ENCODE results near the gene GPR161.
A peak's percentile ranks its signal among the peaks of the same experiment; 100 is the strongest.
"Not testable (repeated sequence)": the region's sequence is repeated elsewhere in the genome, so short reads cannot be mapped to it uniquely, and the experiment has no call there.

Gene GPR161

DNA sequence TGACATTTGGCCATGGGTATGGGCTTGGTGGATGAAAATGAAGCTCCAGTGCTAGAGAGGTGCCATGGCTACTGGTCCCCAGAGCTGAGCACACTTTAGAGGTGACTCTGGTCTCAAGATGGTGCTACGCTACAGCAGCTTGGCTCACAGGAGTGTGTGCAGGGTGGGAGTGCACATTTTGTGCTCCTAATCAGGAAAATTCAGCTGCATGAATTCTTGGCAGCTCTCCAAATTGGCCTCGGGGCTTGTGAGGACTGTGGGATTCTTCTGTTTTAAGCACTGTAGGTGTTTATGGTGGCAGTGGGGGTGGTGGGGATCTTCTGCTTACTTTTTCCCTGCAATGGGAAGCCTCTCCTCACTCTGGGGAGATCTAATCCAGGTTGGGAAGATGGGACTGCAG is 24.7 kb upstream of the GPR161 start:
- peaks cover 2% of the 10 kb centered on the region for H3K36me3 Mint-ChIP-seq (ENCODE audit: low read depth)
- no peaks in the 10 kb centered on the region for H3K4me1 Mint-ChIP-seq (ENCODE audit: low read depth)

DNA sequence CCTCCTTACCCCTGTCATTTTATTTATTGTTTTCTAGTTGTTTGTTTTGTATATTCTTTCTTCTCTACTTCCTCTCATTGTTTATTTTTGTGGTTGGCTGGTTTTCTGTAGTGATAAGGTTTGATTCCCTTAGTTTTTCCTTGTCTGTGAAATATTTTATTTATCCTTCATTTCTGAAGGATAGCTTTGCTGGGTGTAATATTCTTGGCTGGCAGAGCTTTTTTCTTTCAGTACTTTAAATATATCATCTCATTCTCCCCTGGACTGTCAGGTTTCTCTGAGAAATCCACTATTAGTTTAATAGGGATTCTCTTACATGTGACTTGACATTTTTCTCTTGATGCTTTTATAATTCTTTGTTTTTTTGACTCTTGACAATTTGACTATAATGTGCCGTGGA is 23.2 kb upstream of the GPR161 start:
- H3K27ac Mint-ChIP-seq, result no peak overlapping the region
- no peak overlapping the region for H3K4me3 Mint-ChIP-seq
- H3K36me3 Mint-ChIP-seq (ENCODE audit: low read depth), result peaks cover 2% of the 10 kb centered on the region
- H3K9me3 Mint-ChIP-seq, result peaks cover 32% of the 10 kb centered on the region
- no peak for DNase-seq (ENCODE audit: low spot score)
- H3K4me1 Mint-ChIP-seq (ENCODE audit: low read depth), result no peaks in the 10 kb centered on the region
- H3K27me3 Mint-ChIP-seq (ENCODE audit: low read depth), result peaks cover 28% of the 10 kb centered on the region

More for the DNA sequence above, 24.7 kb upstream of the GPR161 start:
- Mint-ChIP-seq H3K27ac (no peak overlapping the region), H3K9me3 (peaks cover 32% of the 10 kb centered on the region), H3K4me3 (no peak overlapping the region), H3K27me3 (ENCODE audit: low read depth) (peaks cover 20% of the 10 kb centered on the region)
- no peak for DNase-seq (ENCODE audit: low spot score)

DNA sequence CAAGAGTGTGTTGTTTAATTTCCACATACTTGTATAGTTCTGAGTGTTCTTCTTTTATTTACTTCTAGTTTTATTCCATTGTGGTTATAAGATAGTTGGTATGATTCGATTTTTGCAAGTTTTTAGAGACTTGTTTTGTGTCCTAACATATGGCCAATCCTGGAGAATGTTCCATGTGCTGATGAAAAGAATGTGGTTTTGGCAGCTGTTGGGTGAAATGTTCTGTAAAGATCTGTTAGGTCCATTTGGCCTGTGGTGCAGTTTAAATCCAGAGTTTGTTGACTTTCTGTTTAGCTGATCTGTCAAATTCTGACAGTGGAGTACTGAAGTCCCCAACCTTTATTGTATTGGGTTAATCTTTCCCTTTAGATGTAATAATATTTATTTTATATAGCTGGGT is 22.5 kb upstream of the GPR161 start:
- no peak overlapping the region for H3K27ac Mint-ChIP-seq
- H3K4me1 Mint-ChIP-seq (ENCODE audit: low read depth), result peaks cover 2% of the 10 kb centered on the region
- peaks cover 32% of the 10 kb centered on the region for H3K9me3 Mint-ChIP-seq
- no peak overlapping the region for H3K4me3 Mint-ChIP-seq
- H3K36me3 Mint-ChIP-seq (ENCODE audit: low read depth), result peaks cover 2% of the 10 kb centered on the region
- DNase-seq (ENCODE audit: low spot score), result no peak
- peaks cover 28% of the 10 kb centered on the region for H3K27me3 Mint-ChIP-seq (ENCODE audit: low read depth)

DNA sequence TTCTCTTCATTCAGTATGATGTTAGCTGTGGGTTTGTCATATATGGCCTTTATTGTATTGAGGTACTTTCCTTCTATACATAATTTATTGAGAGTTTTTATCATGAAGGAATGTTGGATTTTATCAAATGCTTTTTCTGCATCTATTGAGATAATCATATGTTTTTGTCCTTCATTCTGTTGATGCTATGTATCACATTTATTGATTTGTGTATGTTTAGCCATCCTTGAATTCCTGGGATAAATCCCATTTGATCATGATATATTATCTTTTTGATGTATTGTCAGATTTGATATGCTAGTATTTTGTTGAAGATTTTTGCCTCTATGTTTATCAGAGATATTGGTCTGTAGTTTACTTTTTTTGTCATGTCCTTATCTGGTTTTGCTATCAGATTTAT is 20.9 kb upstream of the GPR161 start:
- Mint-ChIP-seq H3K27me3 (ENCODE audit: low read depth) (peaks cover 28% of the 10 kb centered on the region), H3K27ac (no peak overlapping the region), H3K4me3 (no peak overlapping the region), H3K9me3 (peaks cover 32% of the 10 kb centered on the region), H3K4me1 (ENCODE audit: low read depth) (peaks cover 2% of the 10 kb centered on the region), H3K36me3 (ENCODE audit: low read depth) (peaks cover 2% of the 10 kb centered on the region)
- DNase-seq (ENCODE audit: low spot score), result no peak

DNA sequence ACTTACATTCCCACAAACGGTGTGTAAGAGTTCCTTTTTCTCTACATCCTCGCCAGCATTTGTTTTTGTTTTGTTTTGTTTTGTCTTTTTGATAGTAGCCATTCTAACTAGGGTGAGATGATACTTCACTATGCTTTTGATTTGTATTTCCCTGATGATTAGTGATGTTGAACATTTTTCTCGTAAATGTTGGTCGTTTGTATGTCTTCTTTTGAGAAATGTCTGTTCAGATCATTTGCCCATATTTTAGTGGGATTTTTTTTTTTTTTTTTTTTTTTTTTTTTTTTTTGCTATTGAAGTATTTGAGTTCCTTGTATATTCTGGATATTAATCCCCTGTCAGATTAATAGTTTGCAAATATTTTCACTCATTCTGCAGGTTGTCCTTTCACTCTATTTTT is 19.2 kb upstream of the GPR161 start:
- H3K9me3 Mint-ChIP-seq, result peaks cover 31% of the 10 kb centered on the region
- peaks cover 2% of the 10 kb centered on the region for H3K36me3 Mint-ChIP-seq (ENCODE audit: low read depth)
- peaks cover 2% of the 10 kb centered on the region for H3K4me1 Mint-ChIP-seq (ENCODE audit: low read depth)
- no peak overlapping the region for H3K4me3 Mint-ChIP-seq
- H3K27me3 Mint-ChIP-seq (ENCODE audit: low read depth), result peaks cover 26% of the 10 kb centered on the region
- DNase-seq (ENCODE audit: low spot score), result no peak
- H3K27ac Mint-ChIP-seq, result no peak overlapping the region

DNA sequence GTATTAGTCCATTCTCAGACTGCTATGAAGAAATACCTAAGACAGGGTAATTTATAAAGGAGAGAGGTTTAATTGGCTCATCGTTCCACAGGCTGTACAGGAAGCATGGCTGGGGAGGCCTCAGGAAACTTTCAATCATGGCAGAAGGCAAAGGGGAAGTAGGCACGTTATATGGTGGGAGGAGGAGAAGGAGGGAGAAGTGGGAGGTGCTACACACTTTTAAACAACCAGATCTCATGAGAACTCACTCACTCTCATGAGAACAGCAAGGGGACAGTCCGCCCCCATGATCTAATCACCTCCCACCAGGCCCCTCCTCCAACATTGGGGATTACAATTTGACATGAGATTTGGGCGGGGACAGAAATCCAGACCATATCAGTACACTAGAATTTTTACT is 18.0 kb upstream of the GPR161 start:
- Mint-ChIP-seq H3K9me3 (peaks cover 19% of the 10 kb centered on the region), H3K27me3 (ENCODE audit: low read depth) (peaks cover 19% of the 10 kb centered on the region)
- not testable (repeated sequence) for H3K4me1 Mint-ChIP-seq (ENCODE audit: low read depth); H3K36me3 Mint-ChIP-seq (ENCODE audit: low read depth); DNase-seq (ENCODE audit: low spot score); H3K27ac Mint-ChIP-seq; H3K4me3 Mint-ChIP-seq

DNA sequence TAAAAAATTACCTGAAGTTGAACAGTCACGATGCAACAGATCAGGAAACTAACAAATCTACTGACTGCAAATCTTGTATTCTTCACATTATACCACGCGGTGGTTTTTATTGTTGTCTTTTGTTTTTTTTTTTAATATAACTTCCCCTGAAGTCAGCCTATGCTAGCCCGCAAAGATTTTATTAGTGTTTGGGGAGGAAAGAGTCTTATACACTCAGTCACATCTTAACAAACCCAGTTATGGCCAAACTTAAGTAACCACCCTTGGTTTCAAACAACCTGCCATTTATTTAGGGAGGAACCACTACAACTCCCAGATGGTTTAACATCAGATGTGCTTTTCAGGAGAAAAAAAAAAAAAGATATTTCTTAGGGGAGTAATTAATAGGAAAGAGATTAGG is 15.2 kb upstream of the GPR161 start:
- no peak for DNase-seq (ENCODE audit: low spot score)
- Mint-ChIP-seq H3K4me3 (no peak overlapping the region), H3K27me3 (ENCODE audit: low read depth) (peaks cover 12% of the 10 kb centered on the region), H3K27ac (no peak overlapping the region), H3K36me3 (ENCODE audit: low read depth) (no peaks in the 10 kb centered on the region), H3K9me3 (no peaks in the 10 kb centered on the region), H3K4me1 (ENCODE audit: low read depth) (peaks cover 8% of the 10 kb centered on the region)

DNA sequence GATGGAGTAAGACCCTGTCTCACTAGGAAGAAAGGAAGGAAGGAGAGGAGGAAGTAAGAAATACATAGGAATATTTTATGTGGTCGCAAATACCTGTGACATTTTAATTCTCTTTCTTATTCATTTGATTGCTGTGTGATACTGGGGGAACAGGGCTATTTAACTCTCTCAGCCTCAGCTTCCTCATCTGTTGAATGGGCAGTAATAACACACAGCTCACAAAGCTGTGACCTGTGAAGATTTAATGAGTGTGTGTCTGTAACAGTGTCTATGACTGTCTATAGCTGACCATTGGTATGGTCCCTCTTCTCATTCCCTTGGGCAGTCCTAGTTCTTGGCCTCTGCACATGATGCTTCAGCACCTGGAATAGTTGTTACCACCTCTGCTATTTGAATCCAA is 13.6 kb upstream of the GPR161 start:
- Mint-ChIP-seq H3K9me3 (no peaks in the 10 kb centered on the region), H3K27ac (no peak overlapping the region), H3K4me1 (ENCODE audit: low read depth) (peaks cover 12% of the 10 kb centered on the region), H3K4me3 (no peak overlapping the region), H3K36me3 (ENCODE audit: low read depth) (no peaks in the 10 kb centered on the region), H3K27me3 (ENCODE audit: low read depth) (no peaks in the 10 kb centered on the region)
- no peak for DNase-seq (ENCODE audit: low spot score)

DNA sequence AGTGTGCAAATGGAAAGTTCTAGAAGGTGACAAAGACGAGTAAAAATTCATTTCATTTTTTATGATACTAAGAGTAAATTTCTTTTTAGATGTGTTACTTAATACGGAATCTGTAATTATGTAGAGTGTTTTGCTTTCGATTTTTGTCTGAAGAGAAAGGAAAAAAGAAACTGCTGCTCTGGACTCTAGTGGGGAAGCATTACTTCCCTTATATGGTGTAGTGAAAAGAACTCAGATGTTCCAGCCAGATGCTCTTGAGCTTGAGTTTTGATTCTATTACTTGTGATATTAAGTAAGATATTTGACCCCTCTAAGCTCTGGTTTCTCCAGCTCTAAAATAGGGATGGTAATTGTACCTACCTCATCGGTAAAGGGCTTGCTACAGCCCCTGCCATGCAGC is 12.2 kb upstream of the GPR161 start:
- Mint-ChIP-seq H3K27me3 (ENCODE audit: low read depth) (peaks cover 2% of the 10 kb centered on the region), H3K4me3 (peak overlapping the region; percentile 34), H3K36me3 (ENCODE audit: low read depth) (no peaks in the 10 kb centered on the region), H3K9me3 (no peaks in the 10 kb centered on the region), H3K4me1 (ENCODE audit: low read depth) (peaks cover 10% of the 10 kb centered on the region), H3K27ac (peak overlapping the region; percentile 5)
- no peak for DNase-seq (ENCODE audit: low spot score)

DNA sequence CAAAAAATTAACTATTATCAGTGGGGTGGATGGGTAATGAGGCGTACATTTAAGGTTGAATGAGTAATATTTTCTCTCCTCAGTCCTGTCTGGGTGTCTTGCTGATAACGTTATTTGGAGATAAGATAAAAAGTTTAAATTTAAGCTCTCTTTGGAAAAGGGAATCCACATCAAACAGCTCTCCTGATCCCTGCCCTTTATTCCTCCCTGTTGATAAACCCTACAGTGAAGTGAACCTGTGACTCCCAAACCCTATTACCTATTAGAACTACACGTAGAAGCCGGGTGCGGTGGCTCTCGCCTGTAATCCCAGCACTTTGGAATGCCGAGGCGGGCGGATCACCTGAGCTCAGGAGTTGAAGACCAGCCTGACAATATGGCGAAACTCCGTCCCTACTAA is 9.9 kb upstream of the GPR161 start:
- H3K36me3 Mint-ChIP-seq (ENCODE audit: low read depth), result no peaks in the 10 kb centered on the region
- H3K27me3 Mint-ChIP-seq (ENCODE audit: low read depth), result peaks cover 9% of the 10 kb centered on the region
- H3K27ac Mint-ChIP-seq, result no peak overlapping the region
- H3K9me3 Mint-ChIP-seq, result no peaks in the 10 kb centered on the region
- H3K4me1 Mint-ChIP-seq (ENCODE audit: low read depth), result peaks cover 10% of the 10 kb centered on the region
- no peak overlapping the region for H3K4me3 Mint-ChIP-seq
- no peak for DNase-seq (ENCODE audit: low spot score)

DNA sequence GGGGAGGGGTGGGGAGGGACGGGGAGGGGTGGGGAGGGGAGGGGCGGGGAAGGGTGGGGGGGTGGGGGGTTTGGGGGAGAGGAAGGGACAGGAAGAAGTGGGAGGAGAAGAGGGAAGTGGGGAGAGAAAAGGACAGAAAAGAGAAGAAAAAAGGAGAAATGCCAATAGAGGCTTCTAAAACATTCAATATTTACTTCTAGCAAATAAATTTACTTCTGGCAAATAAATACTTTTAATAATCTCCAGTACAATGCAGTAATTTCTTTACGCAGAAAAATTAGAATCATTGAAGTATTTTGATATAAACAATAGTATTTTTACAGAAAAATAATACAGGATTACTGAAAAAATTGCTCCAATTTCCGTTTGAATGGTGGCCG is 9.4 kb upstream of the GPR161 start:
- H3K4me1 Mint-ChIP-seq (ENCODE audit: low read depth), result peaks cover 10% of the 10 kb centered on the region
- peaks cover 10% of the 10 kb centered on the region for H3K27me3 Mint-ChIP-seq (ENCODE audit: low read depth)
- no peaks in the 10 kb centered on the region for H3K36me3 Mint-ChIP-seq (ENCODE audit: low read depth)
- no peak for DNase-seq (ENCODE audit: low spot score)
- H3K9me3 Mint-ChIP-seq, result no peaks in the 10 kb centered on the region
- no peak overlapping the region for H3K27ac Mint-ChIP-seq
- no peak overlapping the region for H3K4me3 Mint-ChIP-seq

DNA sequence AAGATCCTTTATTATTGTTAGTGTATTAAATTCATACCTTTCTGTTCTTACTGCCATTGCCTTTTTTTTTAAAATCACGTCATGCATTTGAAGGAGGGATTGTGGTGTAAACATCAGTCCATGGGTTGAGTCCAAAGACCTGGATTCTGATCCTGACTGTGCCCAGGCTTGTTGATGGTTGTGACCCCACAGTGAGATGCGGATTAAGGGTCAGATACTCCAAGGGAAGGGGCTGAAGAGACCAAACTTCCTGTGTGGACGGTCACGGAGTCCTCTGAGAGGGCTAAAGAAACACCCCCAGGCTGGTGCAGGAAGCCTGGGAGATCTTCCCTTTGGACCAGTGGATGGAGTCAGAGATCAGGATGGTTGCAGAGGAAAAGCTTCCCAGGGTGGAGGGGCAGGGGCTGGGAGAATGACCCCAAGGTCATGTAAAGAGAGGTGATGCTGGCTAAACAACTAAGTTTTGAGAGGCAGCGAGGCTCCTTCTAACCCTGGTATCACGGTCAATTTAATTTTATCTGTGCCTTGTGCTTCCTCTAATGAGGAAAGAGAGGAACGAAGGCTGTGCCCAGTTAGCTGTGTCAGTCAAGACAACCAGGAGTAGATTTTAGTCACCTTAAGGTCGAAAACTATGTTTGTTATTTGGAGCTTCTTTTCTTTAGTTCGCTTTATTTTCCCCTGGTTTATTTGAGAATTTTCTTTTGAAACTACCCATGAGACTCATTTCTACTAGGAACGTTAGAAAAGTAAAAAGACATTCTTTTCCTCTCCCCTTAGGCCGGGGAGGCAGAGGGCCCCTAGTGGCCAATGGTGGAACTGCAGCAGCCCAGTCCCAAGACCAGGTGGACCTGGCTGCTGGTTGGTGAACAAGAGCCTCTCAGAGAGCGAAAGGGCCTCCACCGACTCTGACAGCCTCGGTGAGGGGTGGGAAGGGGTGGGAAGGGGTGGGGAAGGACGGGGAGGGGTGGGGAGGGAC is 8.7 kb upstream of the GPR161 start:
- peak; percentile 78 for DNase-seq (ENCODE audit: low spot score)
- H3K4me1 Mint-ChIP-seq (ENCODE audit: low read depth), result peaks cover 10% of the 10 kb centered on the region
- no peaks in the 10 kb centered on the region for H3K36me3 Mint-ChIP-seq (ENCODE audit: low read depth)
- no peak overlapping the region for H3K27ac Mint-ChIP-seq
- H3K27me3 Mint-ChIP-seq (ENCODE audit: low read depth), result peaks cover 10% of the 10 kb centered on the region
- H3K9me3 Mint-ChIP-seq, result no peaks in the 10 kb centered on the region
- no peak overlapping the region for H3K4me3 Mint-ChIP-seq

DNA sequence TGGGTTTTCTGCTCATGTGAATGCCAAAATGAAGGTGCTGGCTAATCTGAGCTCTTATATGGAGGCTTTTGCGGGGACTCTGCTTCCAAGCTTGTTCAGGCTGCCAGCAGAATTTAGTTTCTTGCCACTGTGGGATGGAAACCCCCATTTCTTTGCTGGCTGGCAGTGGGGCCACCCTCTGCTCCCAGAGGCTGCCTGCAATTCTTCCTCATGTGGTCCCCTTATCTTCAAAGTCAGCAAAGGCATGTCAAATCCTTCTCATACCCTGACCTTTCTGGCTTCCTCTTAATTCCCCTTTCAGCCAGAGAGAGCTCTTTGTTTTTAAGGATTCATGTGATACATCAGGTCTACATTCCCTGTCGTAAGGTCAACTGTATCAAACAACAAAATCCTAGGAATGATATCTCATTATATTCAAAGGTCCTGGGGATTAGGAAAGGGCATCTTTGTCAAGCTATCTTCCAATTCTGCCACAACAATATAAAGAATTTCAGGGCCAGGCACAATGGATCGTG is 5.2 kb upstream of the GPR161 start:
- Mint-ChIP-seq H3K4me1 (ENCODE audit: low read depth) (peaks cover 10% of the 10 kb centered on the region), H3K27me3 (ENCODE audit: low read depth) (peaks cover 30% of the 10 kb centered on the region)

DNA sequence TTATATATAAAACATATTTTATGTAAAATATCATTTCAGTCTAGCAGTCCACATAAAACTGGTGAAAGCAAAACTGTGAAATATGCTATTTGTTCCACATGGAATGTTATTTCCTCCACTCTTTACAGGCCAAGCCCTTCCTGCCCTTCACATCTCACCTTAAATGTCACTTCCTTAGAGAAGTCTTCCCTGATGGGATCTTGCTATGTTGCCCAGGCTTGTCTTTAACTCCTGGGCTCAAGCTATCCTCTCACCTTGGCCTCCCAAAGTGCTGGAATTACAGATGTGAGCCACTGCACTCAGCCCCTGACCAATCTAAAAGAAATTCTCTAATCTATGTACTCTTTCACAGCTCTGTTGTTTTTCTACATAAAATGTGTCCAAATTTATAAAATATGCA is 2.3 kb upstream of the GPR161 start:
- Mint-ChIP-seq H3K36me3 (ENCODE audit: low read depth) (peaks cover 3% of the 10 kb centered on the region), H3K27me3 (ENCODE audit: low read depth) (peaks cover 49% of the 10 kb centered on the region), H3K4me3 (no peak overlapping the region), H3K27ac (no peak overlapping the region), H3K9me3 (no peaks in the 10 kb centered on the region), H3K4me1 (ENCODE audit: low read depth) (peaks cover 13% of the 10 kb centered on the region)
- DNase-seq (ENCODE audit: low spot score), result no peak

More for the DNA sequence above, 5.2 kb upstream of the GPR161 start:
- H3K36me3 Mint-ChIP-seq (ENCODE audit: low read depth), result peaks cover 3% of the 10 kb centered on the region
- DNase-seq (ENCODE audit: low spot score), result no peak
- no peaks in the 10 kb centered on the region for H3K9me3 Mint-ChIP-seq
- H3K27ac Mint-ChIP-seq, result no peak overlapping the region
- H3K4me3 Mint-ChIP-seq, result no peak overlapping the region
